NCI-H2196 (cell line): Measurements from ENCODE around the gene ALPL.
"Not testable (repeated sequence)": the region's sequence is repeated elsewhere in the genome, so short reads cannot be mapped to it uniquely, and the experiment has no call there.

Experiments used
- DNase-seq: peaks from one replicate; lab custom pipeline; 2025; ENCODE audit not compliant: unreplicated experiment; lab: John Stamatoyannopoulos, UW

ALPL gene

DNA sequence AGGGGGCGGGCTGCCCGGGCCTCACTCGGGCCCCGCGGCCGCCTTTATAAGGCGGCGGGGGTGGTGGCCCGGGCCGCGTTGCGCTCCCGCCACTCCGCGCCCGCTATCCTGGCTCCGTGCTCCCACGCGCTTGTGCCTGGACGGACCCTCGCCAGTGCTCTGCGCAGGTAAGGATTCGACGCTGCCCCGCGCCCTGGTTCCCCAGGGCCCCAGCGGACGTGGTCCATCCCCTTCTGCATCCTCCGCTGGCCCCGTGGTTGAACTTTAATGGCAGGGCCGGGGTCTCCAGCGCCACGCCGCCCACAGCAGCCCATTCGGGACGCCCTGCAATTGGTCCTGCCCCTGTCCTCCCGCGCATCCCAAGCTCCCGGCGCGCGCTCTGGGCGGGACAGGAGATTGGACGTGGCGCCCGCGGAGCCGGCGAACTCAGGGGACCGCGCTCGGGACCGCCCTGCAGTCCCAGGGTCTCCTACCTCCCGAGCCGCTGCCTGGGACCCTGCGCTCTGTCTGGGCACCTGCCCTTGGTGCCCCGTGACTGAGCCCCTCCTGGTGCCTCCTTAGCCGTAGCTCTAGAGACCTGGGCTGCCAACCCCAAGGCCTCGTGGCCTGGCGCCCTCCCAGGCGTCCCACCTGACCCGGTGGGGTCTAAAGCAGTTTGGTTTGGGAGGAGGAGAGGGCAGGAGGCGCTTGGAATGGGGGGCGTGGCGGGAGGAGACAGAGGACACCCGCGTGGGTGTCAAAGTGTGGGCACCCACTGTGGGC, at the start of gene ALPL:
Gene ALPL, plus strand, starts transcription at position 73 of the 762 bp plus-strand sequence. CDS start 44,659 bp downstream, outside the sequence.
- DNase-seq: no peak

- DNase-seq: not testable (repeated sequence)
These were observed 44.1 kb upstream of the ALPL start for GRCh38 chr1:21465127-21465526.

GRCh38 chr1:21467946-21468345, 41.3 kb upstream of the ALPL start:
- not testable (repeated sequence) for DNase-seq

GRCh38 chr1:21468599-21468998, 40.6 kb upstream of the ALPL start:
- DNase-seq: no peak

- DNase-seq: no peak
These were observed 39.6 kb upstream of the ALPL start for GRCh38 chr1:21469581-21469980.

GRCh38 chr1:21472861-21473260, 36.4 kb upstream of the ALPL start:
- no peak for DNase-seq

- DNase-seq: no peak
These were observed 30.9 kb upstream of the ALPL start for GRCh38 chr1:21478356-21478755.

GRCh38 chr1:21483881-21484280, 25.3 kb upstream of the ALPL start:
- DNase-seq: not testable (repeated sequence)

DNA sequence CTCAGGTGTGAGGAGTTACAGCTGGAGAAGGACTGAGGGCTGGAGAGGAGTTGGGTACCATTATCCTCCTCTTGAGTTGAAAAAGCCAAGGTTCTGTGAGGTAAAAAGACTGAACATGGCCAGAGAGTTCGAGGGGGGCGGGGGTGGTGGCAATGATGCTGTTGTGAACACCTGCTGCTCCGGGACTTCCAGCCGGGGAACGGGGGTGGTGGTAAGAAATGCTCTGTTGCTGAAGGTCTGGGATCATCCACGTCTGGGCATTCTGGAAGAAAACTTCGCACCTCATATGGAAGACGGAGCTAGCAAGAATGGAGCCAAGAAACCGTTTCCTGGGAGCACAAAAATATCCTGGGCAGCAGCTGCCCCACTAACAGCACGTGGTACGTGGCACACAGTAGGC, 20.1 kb upstream of the ALPL start:
- no peak for DNase-seq

DNA sequence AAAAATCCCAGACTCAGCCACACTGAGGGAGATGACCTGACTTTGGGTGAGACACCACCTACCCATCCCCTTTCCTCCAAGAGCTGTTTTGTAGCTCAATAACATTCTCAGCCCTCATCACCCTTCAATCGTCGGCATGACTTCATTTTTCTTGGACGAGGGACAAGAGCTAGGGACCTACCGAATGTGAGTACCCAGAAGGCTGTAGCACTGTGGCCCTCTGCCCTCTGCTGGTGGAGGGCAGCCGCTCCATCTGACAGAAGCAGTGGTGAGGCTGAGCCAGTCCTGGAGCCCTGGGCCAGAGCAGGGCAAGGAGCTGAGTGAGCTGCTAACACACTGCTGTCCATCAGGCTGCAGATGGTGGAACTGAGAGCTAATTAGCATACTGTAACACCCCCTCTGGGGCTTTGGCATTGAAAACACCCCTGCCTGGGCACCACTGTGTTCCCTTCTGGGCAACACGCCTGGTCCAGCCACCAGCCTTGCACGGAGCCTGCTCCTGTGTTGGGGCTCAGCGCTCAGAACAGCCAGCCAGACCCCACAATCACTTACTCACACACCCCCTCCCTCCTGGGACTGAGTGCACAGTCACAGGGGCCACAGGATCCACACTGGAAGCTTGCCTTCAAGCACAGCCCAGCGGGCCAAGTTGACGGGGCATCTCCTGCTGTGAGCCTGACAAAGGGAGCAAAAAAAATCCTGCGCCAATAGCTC, 18.3 kb upstream of the ALPL start:
- peak; percentile 15 for DNase-seq

DNA sequence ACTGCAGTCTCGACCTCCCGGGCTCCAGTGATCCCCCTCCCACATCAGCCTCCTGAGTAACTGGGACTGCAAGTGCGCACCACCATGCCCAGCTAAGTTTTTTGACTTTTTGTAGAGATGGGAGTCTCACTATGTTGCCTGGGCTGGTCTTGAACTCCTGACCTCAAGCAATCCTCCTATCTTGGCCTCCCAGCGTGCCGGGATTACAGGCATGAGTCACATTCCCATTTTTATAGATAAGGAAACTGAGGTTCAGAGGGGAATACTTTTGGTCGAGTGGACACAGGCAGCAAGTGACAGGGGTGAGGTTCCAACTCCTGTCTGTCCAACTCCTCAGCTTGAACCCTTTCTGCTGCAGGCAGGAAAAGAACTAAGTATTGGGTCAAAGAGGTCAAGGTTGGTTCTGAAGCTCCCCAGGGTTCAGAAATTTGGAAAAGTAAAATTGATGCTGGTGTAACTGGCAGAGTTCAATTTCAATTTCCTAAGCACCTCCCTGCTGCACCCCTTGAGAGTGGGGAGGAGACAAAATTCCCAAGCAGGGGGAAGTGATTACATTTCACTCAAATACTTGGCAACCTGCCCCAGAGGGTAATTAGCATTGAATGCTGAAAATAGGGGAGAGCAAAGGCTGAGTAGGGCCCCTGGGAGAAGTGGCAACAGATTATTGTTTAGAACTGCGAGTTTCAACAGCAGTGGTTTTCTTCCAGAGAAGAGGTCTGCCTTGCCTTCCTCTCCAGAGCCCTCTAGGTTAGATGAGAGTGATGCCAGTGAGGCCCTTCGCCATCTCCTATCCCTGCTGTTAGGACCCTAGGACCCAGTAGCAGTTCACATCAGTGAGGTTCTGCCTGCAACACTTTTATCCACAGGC, 17.5 kb upstream of the ALPL start:
- DNase-seq: peak; percentile 12

DNA sequence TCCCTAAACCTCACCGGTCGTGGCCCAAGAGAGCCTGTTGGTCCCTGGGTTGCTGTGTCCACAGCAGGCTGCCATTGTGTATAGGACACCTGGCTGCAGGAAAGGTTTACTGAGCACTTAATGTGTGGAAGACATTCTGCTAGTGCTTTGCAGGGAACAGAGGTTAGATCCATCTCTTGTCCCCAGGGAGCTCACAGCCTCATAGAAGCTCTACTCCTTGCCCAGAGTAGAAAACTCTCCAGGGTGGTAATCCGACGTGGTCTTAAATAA, 16.9 kb upstream of the ALPL start:
- no peak for DNase-seq

DNA sequence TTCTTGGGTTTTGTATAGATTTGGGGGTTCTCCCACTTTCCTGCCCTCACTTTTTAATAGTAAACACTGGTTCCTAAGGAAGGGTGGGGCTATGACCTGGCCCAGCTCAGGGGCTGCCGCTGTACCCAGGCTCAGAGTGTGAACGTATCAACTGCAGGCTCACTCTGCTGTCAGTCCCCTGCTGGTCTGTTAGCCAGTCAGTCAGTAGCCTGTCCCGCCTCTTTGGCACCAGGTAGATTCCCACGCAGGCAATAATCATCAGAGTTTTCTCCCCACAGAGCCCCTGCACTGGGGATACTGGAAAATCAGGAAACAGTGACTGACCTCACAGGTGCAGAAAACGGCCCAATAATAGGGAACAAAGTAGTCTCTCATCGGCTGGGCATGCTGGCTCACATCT, 15.0 kb upstream of the ALPL start:
- no peak for DNase-seq

DNA sequence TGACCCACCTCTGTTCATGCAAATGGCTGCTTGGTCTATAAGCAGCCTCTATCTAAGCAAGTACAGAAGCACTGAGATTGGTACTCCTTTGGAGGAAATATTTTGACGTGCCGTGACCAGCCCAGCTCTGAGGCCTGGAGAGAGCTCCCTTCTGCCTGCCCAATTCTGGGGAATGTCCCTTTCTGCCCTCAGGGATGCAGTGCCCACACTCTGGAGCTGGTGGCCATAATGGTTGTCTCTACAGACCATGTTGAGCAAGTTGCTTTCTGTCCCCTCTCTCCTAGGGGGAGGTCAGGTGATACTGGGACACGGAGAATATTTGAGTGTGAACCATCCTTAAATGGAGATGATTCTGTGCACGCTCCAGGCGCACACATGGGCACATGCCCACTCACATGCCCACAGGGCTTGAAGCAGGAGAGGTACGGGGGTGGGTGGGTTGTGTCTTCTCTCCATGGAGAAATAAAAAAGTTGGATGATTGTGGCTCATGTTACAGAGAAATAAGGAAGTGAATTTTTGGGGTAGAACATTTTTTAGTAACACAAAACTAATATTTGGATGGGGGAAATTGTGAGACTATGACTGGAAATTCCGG, 13.9 kb upstream of the ALPL start:
- DNase-seq: no peak

GRCh38 chr1:21496063-21496462, 13.2 kb upstream of the ALPL start:
- no peak for DNase-seq

DNA sequence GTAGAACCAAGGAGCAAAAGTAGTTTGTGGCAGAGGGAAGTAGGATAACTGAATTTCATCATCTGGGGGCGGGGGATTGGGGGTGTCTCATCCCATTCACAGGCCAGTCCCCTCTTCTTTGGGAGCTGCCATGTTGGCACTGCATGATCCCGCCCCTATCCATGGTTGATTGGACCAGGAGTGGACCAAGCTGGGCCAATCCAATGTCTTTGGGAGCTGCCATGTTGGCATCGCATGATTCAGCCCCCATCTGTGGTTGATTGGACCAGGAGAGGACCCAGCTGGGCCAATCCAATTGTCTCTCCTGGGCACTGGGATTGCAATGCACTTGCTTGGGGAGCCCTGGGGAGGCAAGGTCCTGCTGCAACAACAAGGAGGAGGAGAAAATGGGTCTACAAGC, 12.3 kb upstream of the ALPL start:
- no peak for DNase-seq

- no peak for DNase-seq
These were observed 11.7 kb upstream of the ALPL start for GRCh38 chr1:21497466-21498061.

GRCh38 chr1:21499283-21499950, 9.8 kb upstream of the ALPL start:
- no peak for DNase-seq

DNA sequence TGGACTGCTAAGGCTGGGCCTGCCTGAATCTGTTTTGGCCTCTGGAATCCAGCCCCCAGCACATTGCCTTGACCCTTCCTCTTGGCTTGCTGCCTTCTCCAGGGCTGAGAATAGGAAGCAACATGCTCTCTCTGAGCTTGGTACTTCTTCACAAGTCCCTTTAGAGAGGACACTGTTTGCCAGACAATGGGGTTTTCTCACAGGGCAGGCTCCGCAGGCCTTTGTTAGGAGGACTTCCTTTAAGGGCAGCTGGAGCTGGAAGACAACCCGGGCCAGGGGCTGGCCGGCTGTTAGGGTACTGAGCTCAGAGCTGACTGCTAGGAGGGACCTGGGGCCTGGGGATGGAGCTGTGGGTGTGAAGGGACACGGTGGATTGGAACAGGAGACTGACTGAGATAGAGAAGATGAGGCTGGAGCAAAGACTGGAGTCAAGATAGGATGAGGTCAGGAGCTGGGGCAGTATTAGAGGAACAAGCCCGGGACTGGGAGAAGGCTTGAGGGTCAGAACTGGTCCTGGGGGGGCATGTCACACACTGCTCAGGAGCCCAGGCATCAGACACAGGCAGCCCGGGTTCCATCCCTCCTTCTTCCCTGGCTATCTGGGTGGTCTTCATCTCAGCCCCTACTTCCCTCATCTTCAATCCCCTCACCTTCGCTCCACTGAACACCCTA, 5.4 kb upstream of the ALPL start:
- no peak for DNase-seq

DNA sequence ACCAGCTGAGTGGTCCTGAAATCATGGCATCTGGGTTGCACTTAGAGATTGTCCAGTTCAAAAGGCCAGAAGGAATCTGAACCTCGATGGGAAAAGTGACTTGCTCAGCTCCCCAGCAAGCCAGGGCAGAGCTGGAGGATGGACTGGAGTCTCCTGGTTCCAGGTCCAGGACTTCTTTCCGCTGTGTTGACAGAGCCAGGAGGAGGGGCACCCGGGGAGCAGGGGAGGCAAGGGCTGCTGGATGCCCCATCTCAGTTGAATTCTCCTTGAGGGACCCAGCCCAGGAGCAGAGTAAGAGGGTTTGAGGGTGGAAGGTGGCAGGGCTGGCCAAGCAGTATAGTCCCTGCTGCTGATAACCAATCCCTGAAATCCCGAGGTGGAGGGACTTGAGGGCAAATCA, 2.4 kb upstream of the ALPL start:
- no peak for DNase-seq
